Ureter (tissue), 1 donor: ENCODE results near the gene ITIH5. TPM values are rescaled to one million over a fixed set of nuclear protein-coding genes. Genes with fewer than 3 reads are reported as not detected.

ENCODE experiments used
- DNase-seq: peaks from one replicate; pipeline ENCODE4 v3.0.0-alpha.2; 2020; ENCODE audit warnings: low spot score
- total RNA-seq: library from RNA; stranded (reverse); gene quantifications from one replicate; pipeline ENCODE4 v1.2.4, GENCODE V29; 2023
- donor health status: DM: yes; HTN: yes; CAD: no.

Gene ITIH5
- total RNA-seq, 1 donor from 2014 or later = 25.5 TPM

- no peak for DNase-seq
Observed at GRCh38 chr10:7520507-7521485, 146.0 kb downstream of the ITIH5 start.

GRCh38 chr10:7519351-7519750, 147.4 kb downstream of the ITIH5 start:
- DNase-seq = no peak

GRCh38 chr10:7518693-7519092, 148.1 kb downstream of the ITIH5 start:
- no peak for DNase-seq

GRCh38 chr10:7515439-7515838, 151.3 kb downstream of the ITIH5 start:
- DNase-seq = no peak

GRCh38 chr10:7513936-7514335, 152.8 kb downstream of the ITIH5 start:
- no peak for DNase-seq

GRCh38 chr10:7513455-7513854, 153.3 kb downstream of the ITIH5 start:
- no peak for DNase-seq

GRCh38 chr10:7512487-7512886, 154.3 kb downstream of the ITIH5 start:
- no peak for DNase-seq

GRCh38 chr10:7511612-7512011, 155.2 kb downstream of the ITIH5 start:
- DNase-seq = no peak

Other genes with a start within 250 kb of the ITIH5 start
- gene ITIH2, start 36.4 kb upstream of the ITIH5 start, total RNA-seq = not detected
- 11.5 TPM for gene KIN, start 121.0 kb upstream of the ITIH5 start, total RNA-seq
- 273 TPM for gene ATP5F1C, start 121.2 kb upstream of the ITIH5 start, total RNA-seq
- 10.0 TPM for gene TAF3, start 151.5 kb upstream of the ITIH5 start, total RNA-seq